GM18520 (cell line): ENCODE data around the gene CHD9.
A peak's percentile ranks its signal among the peaks of the same experiment; 100 is the strongest.
"Not testable (repeated sequence)": the region's sequence is repeated elsewhere in the genome, so short reads cannot be mapped to it uniquely, and the experiment has no call there.

ENCODE experiments used
- ATAC-seq: cut with Tn5 transposase; IDR thresholded peaks from one replicate; pipeline ENCODE4 v1.9.1; 2021; ENCODE audit not compliant: unreplicated experiment

CHD9 gene

DNA sequence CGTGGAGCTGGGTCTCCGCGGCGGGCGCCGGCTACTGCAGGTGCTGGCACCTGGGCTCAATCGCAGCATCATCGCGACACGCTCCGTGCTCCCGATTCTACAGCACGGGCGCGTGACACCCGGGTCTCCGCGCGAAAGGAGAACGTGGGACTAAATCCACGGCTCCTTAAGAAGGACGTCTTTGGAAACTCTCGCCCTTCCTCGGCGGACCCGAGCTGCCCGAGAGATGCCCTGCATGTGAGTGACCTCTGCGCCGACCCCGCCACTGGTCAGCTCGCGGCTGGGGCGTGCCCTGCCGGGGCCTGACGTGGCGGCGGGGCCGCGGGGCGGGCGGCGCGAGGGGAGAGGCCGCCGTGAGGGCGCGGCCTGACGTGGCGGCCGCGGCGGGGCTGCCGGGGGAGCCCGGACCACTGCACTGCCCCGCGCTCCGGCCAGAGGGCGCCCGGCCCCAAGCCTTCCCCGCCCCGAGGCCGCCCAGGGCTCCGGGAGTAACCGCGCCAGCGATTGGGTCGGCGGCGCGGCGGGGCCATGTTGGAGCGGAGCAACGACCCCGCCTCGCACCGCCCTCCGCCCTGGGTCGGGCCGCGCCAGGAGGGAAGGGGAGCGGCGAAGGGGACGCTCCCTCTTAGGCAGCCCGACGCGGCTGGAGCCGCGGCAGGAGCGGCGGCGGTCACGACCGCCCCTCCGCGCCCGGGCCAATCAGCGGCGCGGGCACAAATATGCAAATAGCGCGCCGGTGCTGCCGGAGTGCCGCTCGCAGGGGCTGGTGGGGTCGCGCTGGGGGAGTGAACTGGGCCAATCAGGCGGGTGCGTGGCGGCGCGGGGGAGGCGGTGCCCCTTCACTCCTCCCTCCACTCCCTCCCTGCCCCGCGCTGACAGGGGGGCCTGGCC lies 75.6 kb downstream of the CHD9 start:
- ATAC-seq = peak; percentile 77

DNA sequence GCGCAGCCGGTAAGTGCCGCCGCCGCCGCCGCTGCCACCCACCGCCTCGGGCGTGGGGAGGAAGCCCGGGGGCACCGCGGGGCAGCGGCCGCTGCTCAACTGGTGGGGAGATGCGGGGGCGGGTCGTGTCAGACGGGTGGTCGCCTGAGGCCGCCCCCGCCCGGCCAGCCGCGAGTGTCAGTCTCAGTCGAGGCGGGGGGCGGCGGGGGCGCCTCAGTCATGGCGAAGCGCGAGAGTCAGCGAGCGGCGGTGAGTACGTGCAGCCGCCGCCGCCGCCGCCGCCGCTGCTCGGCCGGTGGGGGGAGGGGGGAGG lies 76.2 kb downstream of the CHD9 start:
- no peak for ATAC-seq

DNA sequence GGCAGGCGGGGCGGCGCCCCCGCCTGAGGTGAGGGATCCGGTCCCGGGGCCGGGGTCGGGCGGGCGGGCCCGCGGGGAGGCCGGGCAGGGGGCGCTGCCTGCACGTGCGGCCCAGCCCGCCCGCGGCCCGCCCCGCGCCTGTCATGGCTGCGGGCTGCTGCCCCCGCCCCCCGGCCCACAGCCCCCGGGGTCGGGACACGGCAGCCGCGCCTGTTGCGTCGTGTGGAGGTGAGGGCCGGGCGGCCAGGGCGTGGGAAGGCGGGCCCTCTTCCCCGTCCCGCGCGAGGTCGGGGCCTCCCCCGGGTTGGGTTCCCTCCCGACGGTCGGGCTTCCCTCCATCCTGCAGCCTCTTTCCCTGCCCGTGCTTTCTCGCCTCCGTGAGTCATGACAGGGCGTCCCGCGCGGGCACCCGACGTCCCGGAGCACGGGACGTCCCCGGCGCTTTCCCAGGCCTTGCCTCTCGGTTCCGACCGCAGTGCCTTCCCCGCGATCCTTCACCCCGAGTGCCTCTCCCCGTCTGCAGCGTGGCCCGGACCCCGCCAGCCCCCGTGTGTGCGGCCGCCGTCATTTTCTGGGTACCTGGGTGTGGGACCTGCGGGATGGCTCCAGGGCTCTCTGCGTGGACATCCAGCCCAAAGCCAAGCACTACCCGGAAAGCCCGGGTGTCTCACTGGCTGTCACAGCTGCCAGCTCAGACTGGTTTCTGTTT lies 76.7 kb downstream of the CHD9 start:
- no peak for ATAC-seq

DNA sequence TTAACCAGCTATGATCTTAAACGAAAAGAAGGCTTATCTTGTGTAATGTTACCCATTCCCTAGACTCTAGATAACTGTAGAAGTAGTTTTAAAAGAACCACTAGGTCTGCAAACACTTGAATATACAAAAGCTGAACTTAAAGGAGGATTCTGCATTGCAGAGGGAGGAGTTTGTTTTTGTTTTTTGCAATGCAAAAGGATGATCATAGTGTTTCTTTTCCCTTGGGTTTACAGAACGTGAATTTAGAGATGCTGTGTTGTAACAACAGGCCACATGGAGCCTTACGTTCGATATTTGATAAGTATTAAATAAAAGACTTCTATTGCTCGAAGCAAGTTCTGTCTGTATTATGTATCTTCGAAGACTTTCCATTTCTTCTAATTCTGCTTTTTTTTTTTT lies 77.6 kb downstream of the CHD9 start:
- no peak for ATAC-seq

DNA sequence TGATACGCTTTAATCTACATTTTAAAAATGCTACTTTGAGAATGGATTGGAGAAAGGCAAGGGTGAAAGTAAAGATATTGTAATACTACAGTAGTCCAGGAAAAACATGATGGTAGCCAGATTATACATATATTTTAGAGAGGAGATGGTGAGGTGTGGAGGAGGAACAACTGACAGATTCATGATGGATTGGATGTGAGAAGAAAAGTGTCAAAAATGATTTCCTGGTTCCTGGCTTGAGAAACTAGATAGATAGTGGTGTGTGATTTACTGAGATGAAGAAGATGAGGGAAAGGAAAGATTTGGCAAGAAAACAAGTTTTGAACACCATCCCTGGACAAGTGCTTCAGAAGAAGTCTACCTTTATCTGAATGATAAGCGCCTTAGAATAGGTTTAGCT lies 80.5 kb downstream of the CHD9 start:
- ATAC-seq = no peak

DNA sequence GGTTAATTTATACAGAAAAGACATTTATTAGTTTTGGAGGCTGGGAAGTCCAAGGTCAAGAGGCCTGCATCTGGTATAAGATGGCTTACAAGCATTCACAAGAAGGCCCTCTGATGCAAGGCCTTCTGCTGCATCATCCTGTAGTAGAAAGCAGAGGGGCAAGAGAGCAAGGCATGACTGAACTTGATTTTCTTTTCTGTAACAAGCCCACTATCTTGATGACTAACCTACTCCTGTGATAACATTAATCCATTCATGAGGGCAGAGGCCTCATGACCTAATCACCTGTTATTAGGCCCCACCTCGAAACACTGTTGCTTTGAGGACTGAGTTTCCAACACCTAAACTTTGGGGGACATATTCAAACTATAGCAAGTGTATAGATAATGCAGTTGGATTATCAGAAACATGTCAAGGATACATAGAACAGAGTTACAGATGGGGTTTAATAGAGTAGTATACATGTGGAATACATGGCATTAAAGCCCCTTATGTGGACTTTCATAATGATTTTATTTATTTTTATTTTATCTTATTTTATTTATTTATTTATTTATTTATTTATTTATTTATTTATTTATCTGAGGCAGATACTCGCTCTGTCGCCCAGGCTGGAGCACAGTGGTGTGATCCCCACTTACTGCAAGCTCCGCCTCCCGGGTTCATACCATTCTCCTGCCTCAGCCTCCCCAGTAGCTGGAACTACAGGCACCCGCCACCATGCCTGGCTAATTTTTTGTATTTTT lies 88.2 kb downstream of the CHD9 start:
- ATAC-seq = no peak

DNA sequence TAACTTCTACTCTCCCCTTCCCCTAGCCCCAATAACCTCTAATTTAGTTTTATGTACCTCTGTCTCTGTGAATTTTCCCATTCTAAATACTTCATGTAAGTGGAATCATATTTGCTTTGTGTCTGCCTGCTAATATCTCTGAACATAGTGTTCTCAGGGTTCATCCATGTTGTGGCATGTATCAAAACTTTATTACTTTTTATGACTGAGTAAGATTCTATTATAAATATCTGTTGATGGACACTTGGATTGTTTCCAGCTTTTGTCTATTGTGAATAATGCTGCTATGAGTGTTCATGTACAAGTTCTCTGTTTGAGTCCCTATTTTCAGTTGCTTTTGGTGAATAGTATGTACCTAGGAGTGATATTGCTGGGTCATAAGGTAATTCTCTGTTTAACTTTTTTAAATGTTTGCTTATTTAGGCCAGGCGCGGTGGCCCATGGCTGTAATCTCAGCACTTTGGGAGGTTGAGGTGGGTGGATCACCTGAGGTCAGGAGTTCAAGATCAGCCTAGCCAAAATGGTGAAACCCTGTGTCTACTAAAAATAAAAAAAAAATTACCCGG lies 92.8 kb downstream of the CHD9 start:
- no peak for ATAC-seq

DNA sequence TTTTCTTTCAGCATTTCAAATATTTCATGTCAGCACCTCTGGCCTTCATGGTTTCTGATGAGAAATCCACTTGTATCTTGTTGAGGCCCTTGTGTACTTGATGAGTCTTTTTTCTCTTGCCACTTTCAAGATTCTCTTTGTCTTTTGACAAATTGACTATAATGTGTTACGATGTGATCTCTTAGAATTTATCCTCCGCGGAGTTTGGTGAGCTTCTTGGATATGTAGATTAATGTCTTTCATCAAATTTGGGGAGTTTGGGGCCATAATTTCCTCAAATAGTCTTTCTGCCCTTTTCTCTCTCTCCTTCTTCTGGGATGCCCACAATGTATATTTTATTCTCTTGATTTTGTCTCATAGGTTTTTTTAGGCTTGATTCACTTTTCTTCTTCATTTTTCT lies 96.0 kb downstream of the CHD9 start:
- no peak for ATAC-seq

DNA sequence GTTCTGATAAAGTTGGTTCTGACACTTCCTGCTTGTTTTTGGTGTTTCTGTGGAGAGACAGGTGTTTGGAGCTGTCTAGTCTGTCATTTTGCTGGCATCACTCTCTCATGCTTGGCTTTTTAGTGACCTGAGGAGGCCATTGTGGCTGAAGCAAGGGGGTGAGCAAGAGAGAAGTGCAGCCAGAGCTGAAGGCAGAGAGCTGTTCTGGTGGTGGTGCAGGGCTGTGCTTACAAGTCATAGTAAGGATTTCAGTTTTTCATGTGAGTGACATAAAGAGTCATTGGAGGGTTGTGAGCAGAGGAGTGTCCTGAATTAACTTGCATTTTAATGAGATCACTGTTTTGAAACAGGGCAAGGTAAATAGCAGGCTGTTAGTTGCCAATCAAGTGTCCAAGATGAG lies 97.5 kb downstream of the CHD9 start:
- ATAC-seq = no peak

DNA sequence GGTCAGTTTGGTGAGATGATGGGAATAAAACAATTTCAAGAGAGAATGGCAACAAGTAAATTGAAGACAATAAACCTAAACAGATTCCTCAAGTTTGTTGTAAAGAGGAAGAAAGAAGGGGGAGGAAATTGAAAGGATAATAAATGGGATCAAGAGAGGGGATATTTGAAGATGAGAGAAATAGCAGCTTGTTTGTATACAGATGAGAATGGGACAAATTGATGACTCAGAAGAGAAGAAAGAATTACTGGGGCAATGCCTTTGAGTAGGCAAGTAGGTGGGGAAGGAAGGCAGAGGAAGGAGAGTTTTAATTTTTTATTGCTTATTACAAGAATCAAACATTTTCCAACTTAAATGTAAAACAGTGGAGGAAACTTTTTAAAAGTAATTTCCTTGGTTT lies 98.3 kb downstream of the CHD9 start:
- ATAC-seq = no peak

DNA sequence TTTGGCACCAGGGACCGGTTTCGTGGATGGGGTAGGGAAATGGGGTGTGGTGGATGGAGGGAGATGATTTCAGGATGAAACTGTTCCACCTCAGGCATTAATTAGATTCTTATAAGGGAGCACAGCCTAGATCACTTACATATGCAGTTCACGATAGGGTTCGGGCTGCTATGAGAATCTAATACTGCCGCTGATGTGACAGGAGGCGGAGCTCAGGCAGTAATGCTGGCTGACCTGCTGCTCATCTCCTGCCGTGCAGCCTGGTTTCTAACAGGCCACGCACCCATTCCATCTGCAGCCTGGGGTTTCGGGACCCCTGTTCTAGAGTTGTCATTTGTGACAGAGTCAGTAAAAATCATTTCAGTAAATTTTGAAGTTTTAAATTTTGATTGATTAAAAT lies 99.7 kb downstream of the CHD9 start:
- no peak for ATAC-seq

DNA sequence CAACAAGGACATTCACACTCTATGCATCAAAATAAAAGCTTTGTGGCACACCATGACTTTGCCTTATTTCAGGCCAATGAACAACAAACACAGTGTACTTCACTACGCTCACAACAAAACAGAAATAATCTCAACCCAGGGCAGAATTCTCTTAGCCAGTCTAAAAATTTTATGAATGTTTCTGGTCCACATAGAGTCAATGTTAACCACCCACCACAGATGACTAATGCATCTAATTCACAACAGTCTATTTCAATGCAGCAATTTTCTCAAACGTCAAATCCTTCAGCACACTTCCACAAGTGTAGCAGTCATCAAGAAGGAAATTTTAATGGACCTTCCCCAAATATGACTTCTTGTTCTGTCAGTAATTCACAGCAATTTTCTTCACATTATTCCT lies 101.7 kb downstream of the CHD9 start:
- ATAC-seq = no peak

DNA sequence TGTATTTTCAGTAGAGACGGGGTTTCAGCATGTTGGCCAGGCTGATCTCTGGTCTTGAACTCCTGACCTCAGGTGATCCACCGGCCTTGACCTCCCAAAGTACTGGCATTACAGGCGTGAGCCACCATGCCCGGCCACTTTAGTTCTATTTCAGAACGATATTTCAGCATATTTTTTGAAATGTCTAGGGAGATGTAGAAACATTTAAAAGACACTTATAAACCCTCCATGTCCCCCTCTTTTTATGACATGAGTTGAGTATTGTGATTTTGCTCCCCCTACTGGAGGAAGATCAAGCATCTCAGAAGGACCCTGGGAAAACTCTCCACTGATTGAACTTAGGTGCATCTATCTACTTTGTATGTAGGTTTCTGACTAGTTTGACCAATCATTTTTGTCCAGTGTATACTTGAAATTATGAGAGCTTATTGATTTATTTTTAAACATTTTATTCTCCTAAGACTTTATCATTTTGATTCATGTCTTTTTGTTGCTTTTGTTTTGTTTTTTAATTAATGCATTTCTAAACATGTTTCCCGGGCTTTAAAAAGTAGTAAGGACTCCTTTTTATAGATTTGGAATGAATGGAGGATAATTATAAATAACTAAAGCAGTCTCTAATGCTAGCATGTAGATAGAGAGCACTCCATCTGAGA lies 105.1 kb downstream of the CHD9 start:
- ATAC-seq = no peak

DNA sequence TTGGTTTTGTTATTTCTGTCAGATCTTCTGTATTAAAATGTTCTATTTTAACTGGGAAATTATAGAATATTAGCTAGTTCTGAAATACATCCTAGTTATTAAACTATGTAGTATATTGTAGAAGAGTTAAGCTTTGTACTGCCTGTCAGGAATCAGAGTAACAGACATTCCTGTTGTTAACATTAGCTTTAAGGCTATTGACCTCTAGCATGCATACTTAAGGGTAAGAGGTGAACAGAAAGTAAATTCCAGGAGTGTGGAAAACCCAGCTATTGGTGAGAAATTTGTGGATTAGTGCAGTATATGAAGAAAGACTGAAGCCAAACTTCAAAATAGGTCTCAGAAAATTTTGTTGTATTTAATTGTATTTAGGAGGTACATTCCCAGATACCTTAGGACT lies 111.3 kb downstream of the CHD9 start:
- no peak for ATAC-seq

DNA sequence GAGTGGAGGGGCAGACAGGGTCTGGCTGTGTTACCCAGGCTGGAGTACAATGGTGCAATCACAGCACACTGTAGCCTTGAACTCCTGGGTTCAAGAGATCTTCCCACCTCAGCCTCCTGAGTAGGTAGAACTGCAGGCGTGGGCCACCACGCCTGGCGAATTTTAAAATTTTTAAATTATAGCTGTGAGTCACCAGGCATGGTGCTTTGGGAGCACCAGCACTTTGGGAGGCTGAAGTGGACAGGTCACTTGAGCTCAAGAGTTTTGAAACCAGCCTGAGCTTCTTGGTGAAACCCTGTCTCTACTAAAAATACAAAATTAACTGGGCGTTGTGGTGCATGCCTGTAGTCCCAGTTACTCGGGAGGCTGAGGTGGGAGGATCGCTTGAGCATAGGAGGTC lies 114.0 kb downstream of the CHD9 start:
- ATAC-seq = no peak

DNA sequence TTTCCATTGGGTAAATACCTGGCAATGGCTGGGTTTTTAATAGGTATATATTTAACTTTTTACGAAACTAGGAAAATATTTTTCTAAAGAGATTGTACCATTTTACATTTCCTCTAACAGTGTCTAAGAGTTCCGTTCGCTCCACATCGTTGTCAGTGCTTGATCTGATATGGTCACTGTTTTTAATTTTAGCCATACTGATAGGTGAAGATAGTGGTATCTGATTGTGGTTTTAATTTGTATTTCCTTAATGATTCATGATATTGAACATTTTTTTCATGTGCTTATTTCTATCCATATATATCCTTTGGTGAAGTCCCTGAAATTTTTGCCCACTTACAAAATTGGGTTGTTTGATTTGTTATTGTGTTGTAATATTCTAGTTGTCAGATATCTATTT lies 117.7 kb downstream of the CHD9 start:
- ATAC-seq = no peak

DNA sequence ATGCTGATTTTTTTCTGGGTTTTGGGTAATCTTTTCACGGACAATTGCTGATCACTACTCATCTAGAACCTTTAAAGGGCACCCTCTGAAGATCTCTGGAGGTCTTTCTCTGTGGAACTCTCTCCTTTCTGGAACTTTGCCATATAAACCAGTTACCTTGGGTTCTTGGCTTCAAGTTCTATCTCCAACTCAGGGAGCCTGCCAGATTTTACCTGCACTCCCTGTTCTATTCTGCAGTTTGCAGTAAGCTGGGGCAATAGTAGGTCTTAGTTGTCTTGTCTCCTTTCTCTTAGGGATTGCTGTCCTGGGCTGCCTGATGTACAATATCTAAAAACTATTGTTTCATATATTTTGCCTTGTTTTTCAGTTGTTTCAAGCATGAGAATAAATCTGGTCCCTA lies 120.3 kb downstream of the CHD9 start:
- no peak for ATAC-seq

DNA sequence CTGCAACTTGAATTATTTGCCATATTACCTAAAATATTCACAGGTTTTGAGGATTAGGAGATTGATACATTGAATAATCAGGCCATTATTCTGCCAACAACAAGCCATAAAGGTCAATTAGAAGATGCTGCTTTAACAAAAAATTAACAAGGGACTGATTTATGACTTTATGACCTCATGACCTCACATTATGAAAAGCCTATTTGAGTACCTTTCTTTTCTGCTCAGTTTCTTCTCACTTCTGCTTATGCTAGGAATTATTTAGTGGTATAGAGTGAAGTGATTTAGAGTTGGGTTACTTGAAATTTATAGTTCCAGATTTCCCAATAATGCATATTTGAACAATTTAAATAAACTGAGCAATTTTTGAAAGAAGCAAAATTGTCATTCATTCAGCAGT lies 121.6 kb downstream of the CHD9 start:
- no peak for ATAC-seq

DNA sequence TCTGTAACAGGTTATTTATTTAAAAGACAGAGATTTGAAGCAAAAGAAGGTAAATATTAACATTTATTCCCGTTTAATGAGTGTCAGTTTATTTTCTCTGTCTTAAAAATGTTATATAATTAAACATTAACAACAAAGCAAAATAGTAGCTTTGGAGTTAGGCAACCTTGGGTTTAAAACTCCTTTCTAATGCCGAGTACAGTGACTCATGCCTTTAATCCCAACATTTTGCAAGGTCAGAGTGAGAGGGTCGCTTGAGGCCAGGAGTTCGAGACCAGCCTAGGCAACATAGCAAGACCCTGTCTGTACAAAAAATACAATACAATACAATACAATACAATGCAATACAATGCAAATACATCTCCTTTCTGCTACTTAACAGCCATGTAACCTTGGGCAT lies 128.7 kb downstream of the CHD9 start:
- ATAC-seq = no peak

DNA sequence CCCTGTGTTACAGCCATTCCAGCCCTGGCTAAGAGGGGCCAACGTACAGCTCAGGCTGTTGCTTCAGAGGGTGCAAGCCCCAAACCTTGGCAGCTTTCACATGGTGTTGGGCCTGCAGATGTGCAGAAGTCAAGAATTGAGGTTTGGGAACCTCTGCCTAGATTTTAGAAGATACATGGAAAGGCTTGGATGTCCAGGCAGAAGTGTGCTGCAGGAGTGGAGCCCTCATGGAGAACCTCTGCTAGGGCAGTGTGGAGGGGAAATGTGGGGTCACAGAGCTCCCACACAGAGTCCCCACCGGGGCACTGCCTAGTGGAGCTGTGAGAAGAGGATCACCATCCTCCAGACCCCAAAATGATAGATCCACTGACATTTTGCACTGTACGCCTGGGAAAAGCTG lies 130.9 kb downstream of the CHD9 start:
- ATAC-seq = not testable (repeated sequence)

DNA sequence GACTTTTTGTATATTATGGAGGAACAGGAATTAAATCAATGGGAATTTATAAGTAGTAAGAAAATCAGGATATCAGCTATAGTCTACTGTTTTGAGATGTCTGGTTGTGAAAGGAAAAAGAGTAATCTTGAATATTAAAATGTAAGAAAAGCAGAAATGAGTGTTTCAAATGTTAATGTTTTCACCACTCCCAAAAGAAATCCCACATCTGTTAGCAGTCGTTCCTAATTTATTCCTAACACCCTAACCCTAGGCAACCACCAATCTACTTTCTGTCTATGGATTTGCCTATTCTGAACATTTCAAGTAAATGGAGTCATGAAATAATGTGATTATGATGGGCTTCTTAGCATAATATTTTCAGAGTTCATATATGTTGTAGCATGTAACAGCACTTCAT lies 133.0 kb downstream of the CHD9 start:
- ATAC-seq = no peak
